Activated T-helper 1 cell treated with anti-CD3 and anti-CD28 coated beads, Interleukin-2, amount 50 U/mL, for 16 hours (primary cell): Measurements from ENCODE around the gene NGB.

Experiments
- DNase-seq, 2 donors: peaks; one replicate each; pipeline ENCODE4 v3.0.0-alpha.2; 2020; ENCODE audit warnings: low read depth in 1 of 2, low spot score in 1 of 2

The NGB gene

DNA sequence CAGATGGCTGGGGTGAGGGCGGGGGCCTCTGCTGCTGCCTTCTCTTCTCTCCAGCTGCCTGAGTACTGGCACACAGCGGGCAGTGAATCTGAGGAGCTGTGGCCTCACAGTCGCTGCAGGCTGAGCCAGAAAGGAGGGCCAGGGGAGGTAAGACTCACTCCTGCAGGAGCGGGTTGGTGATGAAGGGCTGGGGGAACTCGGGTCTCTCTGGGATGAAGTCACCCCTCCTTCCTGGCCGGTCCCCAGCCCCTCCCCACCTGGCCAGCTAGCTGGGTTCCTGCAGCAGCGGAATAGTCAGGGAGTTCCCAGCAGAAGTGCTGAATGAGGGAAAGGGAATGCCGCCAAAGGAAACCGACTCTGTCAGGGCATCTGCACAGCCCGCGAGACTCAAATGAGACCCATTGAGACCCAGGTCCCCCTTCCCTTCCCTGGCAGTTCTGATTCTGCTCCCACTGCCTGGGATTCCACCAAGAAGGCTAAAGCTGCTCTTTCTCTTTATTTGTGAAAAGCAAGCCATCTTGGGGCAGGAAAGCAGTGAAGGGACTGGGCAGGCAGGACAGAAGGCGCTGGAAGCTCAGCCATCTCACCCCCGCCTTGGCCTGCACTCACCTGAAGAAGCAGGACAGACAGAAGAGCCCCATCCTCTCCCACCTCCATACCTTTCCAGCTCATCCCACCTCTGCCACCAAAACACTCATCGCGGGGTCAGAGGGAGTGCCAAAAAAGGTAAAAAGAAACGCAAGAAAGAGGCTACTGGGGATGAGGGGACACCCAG lies 5.3 kb downstream of the NGB start:
- no peak for DNase-seq

DNA sequence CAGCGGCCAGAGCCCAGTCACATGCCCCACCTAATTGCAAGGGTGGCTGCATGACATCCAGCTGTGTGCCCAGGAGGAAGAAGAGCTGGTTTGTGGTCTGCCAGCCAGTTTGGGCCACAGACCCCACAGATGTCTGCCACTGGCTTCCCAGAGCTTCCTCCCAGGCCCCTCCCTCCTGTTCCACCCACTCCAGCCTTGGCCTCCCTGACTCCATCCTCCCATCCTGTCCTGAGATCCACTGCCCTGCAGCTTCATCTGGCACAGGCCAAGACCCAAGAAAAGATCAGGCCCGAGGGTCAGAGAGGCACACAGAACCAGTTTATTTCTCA lies 5.9 kb downstream of the NGB start:
- no peak for DNase-seq

DNA sequence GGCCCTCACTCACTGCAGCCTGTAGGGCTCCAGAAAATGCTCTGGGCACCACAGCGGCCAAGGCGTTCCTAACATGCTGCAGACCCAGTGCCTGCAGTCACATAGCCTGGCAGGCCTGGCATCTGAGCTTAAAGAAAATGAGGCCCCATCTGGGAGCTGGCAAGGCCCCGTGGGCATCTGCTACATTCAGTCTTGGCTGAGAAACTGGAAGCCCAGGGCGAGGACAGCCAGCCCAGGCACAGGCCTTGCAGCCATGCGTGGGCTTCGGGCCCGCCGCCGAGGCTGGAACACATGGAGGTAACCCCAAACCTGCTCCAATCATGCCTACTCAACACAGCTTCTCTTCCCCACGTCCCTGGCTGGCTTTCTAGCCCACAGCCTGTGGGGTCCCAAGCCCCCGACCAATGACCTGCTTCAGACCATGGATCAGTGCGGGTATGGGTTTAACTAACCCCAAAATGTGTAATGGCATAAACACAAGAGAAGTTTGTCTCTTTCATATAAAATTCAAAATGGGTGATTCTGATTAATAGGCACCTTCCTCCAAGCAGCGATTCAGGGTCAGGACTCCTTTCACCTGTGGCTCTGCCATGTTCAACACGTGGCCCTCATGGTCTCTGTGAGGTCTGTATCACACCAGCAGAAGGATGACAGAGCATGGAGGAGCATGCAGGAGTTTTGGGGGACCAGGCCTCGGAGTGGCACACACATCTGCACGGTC lies 6.4 kb downstream of the NGB start:
- DNase-seq: no peak

DNA sequence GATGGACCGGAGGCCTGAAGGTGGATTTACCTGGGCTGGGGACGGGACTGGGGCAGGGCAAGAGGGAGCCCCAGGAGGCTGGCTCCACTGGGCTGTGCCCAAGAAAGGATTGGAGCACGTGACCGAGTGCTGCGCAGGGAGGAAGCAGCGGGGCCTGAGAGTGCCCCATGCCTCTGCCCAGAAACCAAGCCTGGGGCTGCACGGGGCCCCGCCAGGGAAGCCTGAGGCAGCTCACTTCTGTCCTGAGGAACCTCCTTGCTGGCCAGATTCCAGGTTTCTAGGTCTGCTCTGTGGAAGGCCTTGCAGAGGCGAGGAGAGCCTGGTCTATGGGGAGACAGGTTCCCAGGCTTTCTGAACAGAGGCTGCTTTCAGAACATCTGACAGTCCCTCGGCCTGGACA lies 10.4 kb downstream of the NGB start:
- DNase-seq: no peak

DNA sequence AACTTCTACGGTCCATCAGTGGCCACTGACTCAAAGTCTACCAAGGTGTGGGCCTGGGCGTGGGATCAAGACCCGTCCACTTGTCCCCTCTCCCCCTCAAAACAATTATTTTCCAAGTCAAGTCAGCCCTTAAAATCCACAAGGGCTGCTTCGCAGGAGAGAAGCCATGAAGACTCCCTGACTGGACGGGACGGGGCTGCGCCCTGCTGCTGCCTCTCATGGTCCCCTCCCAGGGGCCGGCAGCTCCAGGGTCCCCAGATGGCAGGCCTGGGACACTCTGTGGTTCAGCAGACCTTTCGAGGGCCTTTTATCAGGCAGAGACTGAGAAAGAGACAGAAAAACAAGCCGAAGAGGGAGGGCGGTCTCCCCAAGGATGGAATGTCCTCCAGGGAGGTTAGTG lies 10.8 kb downstream of the NGB start:
- no peak for DNase-seq

DNA sequence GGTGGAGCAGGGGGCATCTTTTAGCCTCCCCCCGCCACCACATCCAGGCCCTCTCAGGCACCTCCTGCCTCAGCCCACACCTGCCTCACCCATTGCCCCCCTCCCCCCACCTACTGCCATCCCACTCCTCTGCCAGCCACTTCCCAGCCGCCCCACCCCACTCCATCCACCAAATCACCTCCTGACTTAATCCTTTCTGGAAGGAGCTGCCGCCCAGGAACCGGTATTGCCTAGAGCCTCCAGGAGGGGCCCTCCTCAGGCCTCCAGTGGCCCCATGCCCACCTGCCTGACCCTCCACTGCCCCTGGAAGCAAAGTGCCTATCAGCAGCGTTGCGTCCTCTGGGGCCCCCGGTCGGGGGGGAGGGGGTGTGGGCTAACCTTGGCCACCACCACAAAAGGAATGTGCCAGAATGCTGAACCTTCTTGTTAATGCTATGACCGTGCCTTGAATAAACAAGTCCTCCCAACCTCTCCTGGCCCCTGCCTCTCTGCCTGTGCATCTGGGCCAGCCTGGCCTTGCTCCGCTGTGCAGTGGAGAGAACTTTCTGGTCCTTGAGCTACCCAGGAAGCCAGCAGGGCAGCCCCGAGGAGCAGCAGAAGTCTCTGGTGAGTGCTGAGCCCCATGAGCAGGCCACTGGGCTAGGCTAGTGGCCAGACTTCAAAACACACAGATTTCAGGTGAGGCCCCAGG lies 11.8 kb downstream of the NGB start:
- no peak for DNase-seq

DNA sequence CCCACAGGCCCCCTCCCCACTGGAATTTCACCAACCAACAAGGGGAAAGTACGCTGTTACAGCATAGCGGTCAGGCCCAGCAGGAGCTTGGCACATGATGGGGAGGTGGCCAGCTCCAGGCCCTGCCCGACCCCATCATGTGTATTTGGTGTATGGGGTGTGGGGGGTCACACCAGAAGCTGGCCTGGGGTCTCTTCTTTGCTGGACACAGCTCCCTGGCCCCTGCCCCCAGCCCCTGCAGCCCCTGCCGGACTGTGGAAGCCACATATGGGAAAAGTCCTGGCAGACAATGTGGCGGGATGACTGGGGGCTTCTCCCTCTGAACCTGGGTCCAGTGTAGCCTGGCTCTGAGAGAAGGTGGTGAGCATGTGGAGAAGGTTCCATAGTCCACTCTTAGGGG lies 12.4 kb downstream of the NGB start:
- no peak for DNase-seq

DNA sequence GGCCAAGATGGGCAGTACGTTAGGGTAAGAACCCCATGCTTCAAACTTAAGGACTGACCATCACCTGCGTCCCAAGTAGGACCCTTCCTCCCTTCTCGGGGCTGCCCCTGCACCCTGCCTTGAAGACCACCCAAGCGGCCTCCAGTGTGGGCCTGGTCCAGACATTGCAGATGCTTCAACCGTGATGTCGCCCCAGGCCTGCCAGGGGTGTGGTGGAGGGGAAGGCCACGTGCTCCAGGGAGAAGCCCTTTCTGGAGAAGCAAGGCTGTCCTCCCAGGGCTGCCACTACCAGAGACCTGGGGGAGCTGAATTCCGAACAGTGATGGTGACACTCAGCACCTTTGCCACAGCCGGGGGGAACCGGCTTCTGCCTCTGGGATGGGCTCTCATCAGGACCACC lies 13.3 kb downstream of the NGB start:
- DNase-seq: no peak

DNA sequence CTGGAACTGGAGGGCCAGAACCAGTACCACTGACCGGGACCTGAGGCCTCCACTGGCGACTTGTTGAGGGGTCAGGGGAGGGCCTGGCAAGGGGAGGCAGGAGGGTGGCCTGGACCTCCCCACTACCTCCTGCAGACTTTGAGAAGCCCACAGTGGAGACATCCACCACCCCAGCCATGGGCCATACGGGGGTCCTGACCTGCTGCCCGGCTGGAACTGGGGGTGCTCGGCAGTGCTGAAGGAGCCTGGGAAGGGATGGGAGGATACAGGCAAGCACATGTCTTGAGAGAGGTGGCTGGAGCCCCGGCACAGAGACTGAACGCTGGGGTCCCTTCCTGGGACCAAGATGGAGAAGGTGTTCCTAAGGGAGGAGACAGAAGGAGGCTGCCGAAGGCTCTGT lies 14.3 kb downstream of the NGB start:
- DNase-seq: no peak

DNA sequence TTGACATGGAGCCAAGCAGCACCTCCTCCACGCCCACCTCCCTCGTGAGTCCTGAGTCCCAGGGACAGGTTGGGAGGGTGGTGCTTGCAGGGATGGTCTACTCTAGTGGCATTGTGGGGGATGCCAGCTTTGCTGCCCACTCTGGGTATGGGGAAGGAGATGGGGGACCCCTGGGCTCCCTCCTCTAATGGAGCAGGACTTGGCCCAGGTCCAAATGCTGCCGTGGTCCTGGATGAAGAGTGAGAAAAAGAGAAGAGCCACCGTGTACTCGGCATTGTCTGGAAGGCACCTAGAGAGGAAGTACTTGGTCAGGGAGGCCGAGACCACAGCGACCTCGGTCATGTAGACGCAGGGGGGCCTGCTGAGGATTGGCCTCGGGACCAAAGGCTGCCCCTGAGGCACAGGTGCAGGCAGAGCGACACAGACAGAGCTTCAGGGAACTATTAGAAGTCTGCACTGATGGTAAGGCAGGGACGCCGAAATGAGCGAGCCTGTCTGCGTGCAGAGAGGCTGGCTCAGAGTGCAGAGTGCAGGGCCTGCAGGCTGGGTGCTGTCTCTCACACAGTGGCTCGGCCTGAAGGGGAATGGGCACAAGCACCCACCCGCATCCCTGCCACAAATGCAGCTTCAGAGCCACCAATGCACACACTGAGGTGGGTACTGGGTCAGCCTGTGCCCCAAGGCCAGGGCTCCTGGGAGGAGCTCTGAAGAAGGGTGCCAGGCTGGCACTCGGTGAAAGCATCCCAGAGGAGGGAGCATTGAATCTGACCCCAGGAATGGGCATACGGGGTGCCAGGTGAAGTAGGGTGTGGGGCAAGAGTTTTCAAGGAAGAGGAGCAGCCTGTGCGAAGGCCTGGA lies 17.4 kb downstream of the NGB start:
- DNase-seq: no peak

DNA sequence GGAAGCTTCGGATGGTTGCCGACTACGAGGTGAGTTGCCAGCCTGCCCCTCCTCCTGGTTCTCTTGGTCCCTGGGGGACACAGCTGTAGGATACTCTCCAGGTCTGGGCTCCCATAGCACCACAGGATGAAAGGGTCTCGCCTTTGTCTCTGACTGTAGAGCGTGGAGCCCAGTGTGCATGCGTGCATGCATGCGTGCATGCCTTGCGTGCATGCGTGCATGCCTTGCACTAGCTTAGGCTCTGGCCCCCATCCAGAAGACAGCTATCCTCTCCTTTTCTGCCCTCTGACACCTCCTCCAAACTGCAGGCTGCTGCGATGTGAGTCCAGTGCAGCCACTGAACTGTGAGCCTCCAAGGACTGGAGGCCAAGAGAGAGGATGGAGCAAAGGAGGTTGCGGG lies 19.1 kb downstream of the NGB start:
- no peak for DNase-seq

DNA sequence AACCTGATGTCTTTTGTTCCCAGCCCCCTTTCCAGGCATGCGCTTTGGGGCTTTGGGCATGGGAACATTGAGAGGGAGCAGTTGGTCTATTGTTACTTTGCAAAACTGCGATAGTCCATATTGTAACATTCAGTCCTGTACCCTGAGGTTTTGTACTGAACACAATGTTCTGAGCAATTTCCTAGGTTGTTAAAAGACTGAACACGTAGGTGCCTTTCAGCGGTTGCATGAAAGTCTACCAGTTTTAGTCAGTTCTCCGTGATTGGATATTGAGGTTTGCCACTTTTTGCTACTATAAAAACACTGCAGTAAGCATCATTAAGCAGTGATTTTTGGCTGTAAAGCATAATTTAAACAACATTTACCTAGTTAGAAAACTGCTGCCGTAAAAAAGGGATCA lies 20.1 kb downstream of the NGB start:
- no peak for DNase-seq

DNA sequence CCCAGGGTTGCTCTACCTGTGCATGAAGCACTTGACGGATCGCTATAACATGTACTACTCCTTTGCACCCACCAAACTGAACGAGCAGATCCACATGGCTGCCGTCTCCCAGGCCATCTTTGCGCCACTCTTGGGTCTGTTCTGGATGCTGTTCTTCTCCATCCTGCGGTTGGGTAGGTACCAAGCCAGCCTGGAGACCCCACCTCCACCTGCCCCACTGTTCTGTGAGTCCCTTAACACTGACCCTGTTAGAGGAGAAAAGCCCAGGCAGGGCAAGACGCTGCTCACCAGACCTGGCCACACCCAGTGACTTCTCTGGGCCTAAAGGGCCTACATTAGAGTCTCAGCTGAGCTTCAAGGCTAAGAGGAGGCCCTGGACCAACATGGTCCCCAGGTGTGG lies 21.7 kb downstream of the NGB start:
- no peak for DNase-seq

DNA sequence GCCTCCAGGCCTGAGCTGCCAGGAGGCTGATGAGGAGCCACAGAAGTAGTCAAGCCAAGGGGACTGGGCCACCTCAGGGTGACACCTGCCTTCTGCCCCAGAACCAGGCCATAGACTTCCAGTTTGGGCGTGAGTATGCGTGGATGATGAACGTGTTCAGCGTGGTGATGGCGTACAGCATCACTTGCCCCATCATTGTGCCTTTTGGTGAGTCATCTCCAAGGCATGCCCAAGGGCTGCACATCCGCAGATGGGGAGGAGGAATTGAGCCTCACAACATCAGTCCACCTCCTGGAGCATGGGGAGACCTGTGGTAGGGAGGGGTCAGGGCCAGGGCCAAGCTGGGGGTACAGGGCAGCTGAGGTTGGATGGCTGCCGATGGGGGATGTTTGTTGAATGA lies 22.3 kb downstream of the NGB start:
- no peak for DNase-seq

DNA sequence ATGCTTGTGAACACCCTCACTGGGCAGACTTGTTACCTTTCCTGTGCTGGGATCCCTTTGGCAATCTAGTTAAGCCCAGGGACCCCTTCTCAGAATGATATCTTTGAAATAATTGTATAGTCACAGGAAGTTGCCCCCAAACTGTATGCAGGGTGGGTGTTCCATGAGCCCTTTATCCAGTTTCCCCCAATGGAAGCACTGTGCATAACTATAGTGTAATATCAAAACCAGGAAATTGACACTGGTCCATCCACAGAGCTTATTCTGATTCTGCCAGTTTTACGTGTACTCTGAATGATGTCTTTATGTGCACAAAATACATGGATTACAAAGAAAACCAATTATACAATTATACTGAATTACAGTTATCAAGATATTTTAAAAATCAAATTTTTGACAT lies 24.2 kb downstream of the NGB start:
- DNase-seq: no peak

DNA sequence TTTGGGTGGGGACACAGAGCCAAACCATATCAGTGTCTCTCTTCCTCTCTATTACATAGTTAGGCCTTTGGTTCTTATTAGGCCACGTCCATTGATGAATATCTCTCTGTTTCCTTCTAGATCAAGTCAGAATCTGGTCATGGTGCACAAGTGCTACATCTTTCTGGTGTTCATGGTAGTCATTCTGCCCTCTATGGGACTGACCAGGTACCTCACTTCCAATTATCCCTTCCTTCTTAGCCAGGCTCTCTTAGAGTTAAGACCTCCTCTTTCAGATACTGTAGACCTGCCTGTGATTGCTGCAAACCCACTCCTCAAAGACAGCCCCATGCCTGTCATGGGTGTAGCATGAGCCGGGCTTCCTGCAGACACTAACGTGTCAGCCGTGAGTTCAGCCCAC lies 25.2 kb downstream of the NGB start:
- no peak for DNase-seq

DNA sequence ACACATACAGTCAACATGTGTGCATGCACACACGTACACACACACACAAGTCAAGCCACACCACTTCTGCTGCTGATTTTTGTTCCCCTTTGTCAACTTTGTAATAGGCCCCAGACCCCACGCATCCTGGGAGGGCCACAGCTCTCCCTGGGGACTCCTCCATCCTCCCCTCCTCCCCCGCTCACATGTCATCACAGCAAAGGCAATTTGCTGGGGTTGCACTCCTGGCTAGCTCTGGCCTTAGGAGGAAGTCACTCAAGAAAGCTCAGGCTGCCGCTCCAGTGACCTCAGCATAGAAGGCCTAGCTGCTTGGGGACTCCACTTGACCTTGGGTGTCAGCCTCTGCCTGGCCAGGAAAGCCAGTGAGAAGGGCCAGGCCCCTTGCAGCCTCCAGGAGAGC lies 27.2 kb downstream of the NGB start:
- DNase-seq: no peak

DNA sequence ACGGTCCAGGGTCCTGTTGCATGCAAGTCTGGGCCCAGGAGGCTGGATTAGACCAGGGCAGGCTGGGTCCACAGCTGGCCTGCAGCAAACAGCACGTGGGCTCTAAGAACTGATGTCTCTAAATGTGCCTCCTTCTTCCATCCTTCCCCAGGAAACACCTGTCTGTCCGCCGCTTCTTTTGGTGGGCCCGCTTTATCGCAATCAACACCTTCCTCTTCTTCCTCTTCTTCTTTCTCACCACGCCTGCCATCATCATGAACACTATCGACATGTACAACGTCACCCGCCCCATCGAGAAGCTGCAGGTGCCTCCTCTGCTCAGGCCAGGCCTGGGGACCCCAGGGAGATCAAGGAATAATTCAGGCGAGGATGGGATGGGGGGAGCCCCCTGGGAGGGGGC lies 28.3 kb downstream of the NGB start:
- no peak for DNase-seq

DNA sequence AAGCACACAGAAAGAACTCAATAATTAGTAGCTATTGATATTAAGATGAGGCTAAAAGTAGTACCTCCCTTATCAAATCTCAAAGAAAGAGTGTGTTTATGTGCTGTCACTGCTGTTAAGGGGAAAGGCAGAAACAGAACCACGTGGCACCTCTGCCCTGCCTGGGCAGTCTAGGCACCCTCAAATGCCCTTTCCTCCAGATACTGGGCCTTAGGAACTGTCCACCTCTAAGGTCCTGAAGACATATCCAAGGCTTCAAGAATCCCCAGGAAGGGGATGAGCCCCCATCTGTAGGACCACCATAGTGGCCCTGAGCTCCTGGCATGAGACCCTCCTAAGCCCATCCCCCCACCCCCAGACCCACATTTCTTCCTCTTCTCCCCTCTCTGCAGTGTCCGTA lies 29.1 kb downstream of the NGB start:
- no peak for DNase-seq

DNA sequence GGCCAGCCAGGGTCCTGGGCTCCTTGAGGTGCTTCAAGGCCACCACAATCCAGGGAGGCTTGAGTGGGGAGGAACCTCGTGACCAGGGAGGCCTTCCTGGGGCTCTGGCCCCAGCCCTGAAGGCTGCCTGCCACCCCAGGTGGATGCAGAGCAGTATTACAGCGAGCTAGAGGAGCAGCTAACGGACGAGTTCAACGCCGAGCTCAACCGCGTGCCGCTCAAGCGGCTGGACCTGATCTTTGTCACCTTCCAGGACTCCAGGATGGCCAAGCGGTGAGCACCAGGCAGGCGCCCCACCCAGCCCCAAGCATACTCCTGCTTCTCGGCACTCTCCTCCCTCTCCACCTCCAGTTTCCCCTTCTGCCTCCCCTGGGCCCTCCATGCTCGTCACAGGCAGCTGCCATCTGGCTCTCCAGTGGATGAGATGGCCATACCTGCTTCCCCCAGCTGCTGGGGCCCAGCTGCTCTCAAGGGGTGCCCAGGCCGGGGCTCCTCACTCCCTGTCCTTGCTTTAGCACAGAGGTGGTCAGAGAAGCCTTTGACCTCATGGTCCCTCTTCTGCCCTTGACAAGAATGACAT lies 30.6 kb downstream of the NGB start:
- no peak for DNase-seq

DNA sequence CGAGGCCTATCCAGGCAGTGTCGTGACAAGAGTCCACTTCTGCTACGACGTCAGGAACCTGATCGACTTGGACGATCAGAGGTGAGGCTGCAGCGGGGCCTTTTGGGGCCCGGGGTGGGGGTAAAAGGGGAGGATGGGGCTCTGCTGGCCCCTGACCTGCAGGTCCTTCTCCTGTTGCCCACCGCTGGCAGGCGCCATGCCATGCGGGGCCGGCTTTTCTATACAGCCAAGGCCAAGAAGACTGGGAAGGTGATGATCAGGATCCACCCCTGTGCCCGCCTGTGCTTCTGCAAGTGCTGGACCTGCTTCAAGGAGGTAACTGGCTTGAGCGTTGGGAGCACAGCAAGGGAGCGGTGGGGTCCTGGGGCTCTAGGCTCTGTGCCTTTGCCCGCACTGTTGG lies 31.6 kb downstream of the NGB start:
- no peak for DNase-seq
